Vagina (tissue), 2 donors: Measurements from ENCODE around the gene FAM163B.

Experiments used
- CTCF ChIP-seq, 3 experiments: fragments of 450-650 bp in 2 of 3; fragments of 200-600 bp in 1 of 3; sonication (generic) in 1 of 3; IDR thresholded peaks; one replicate each; pipeline ENCODE4 v1.5.1; 2017 to 2019; ENCODE audit warnings: antibody characterized with exemption in 3 of 3, mild to moderate bottlenecking in 2 of 3, moderate library complexity in 2 of 3
- POLR2A ChIP-seq, 2 donors: fragments of 450-650 bp; IDR thresholded peaks; one replicate each; pipeline ENCODE4 v1.6.1; 2017; ENCODE audit warnings: antibody characterized with exemption in 2 of 2, mild to moderate bottlenecking in 2 of 2, moderate library complexity in 2 of 2
- POLR2AphosphoS5 ChIP-seq, 2 donors: sonication (generic); formaldehyde crosslinking; IDR thresholded peaks; one replicate each; pipeline ENCODE4 v1.9.0; 2017; ENCODE audit warnings: antibody characterized with exemption in 2 of 2, mild to moderate bottlenecking in 2 of 2, low read depth in 1 of 2; ENCODE audit not compliant: insufficient read depth in 1 of 2

- TF ChIP-seq POLR2A (IDR thresholded peaks at IDR 0.05) (no peak), CTCF (IDR thresholded peaks at IDR 0.05) (no peak), POLR2AphosphoS5 (IDR thresholded peaks at IDR 0.05; ENCODE audit: insufficient read depth in 1 of 2, low read depth in 1 of 2) (no peak)
Measured at GRCh38 chr9:133592731-133593409, 16.3 kb downstream of the FAM163B start.
